ENCODE data around the gene CTU2.

- TF ChIP-seq CTCF (IDR thresholded peaks at IDR 0.05) = no peak
- TF ChIP-seq EZH2 (IDR thresholded peaks at IDR 0.05; ENCODE audit: borderline replicate concordance, insufficient read depth, low read depth, low read length, poor library complexity, severe bottlenecking) = no peak
These were observed 41.2 kb upstream of the CTU2 start for GRCh38 chr16:88665148-88665547.
